AG08396 (cell line): ENCODE measurements around the gene YAF2.

Experiments
- DNase-seq: peaks from one replicate; pipeline ENCODE4 v3.0.0; 2012; ENCODE audit warnings: low spot score, mixed read lengths

The YAF2 gene

GRCh38 chr12:42144408-42145196, 93.4 kb downstream of the YAF2 start, which contains the start of gene GXYLT1:
TSS of gene GXYLT1 (minus strand) at chr12:42144874. CDS start at chr12:42144646, 228 bp downstream.
- DNase-seq, result peak; percentile 97

- DNase-seq, result peak; percentile 4
Observed at GRCh38 chr12:42144158-42144407, 94.0 kb downstream of the YAF2 start.

GRCh38 chr12:42143452-42144157, 94.4 kb downstream of the YAF2 start:
- DNase-seq, result peak; percentile 6

- no peak for DNase-seq
Observed at GRCh38 chr12:42141981-42142606, 96.0 kb downstream of the YAF2 start.

- DNase-seq, result peak; percentile 62
Observed at GRCh38 chr12:42140901-42141300, 97.1 kb downstream of the YAF2 start.

- DNase-seq, result peak; percentile 17
Observed at GRCh38 chr12:42135259-42135814, 102.7 kb downstream of the YAF2 start.

GRCh38 chr12:42130672-42131402, 107.2 kb downstream of the YAF2 start:
- no peak for DNase-seq

GRCh38 chr12:42129595-42130204, 108.3 kb downstream of the YAF2 start:
- peak; percentile 36 for DNase-seq

GRCh38 chr12:42128888-42129287, 109.2 kb downstream of the YAF2 start:
- no peak for DNase-seq

- no peak for DNase-seq
Observed at GRCh38 chr12:42128327-42128726, 109.7 kb downstream of the YAF2 start.

GRCh38 chr12:42126963-42127362, 111.1 kb downstream of the YAF2 start:
- no peak for DNase-seq

GRCh38 chr12:42125388-42125767, 112.7 kb downstream of the YAF2 start:
- DNase-seq, result no peak

- DNase-seq, result no peak
Observed at GRCh38 chr12:42124764-42125387, 113.2 kb downstream of the YAF2 start.

- DNase-seq, result peak; percentile 30
Observed at GRCh38 chr12:42119085-42119633, 118.9 kb downstream of the YAF2 start.

- DNase-seq, result peak; percentile 36
Observed at GRCh38 chr12:42118136-42118879, 119.7 kb downstream of the YAF2 start.

- no peak for DNase-seq
Observed at GRCh38 chr12:42109031-42109430, 129.0 kb downstream of the YAF2 start.
